ENCODE data around the gene TLE4.

GRCh38 chr9:79663878-79664277 lies 92.1 kb downstream of the TLE4 start:
- TF ChIP-seq CTCF (IDR thresholded peaks at IDR 0.05; ENCODE audit: poor library complexity), result no peak
- no peak for TF ChIP-seq EZH2phosphoT487 (IDR thresholded peaks at IDR 0.05; ENCODE audit: low read depth, severe bottlenecking, unreplicated experiment)
